ENCODE data around the gene PCDHA5. TPM values are rescaled to one million over a fixed set of nuclear protein-coding genes. Genes with fewer than 3 reads are reported as not detected.
"Not testable (repeated sequence)": the region's sequence is repeated elsewhere in the genome, so short reads cannot be mapped to it uniquely, and the experiment has no call there.

PCDHA5 gene
- 0.20 TPM for total RNA-seq

DNA sequence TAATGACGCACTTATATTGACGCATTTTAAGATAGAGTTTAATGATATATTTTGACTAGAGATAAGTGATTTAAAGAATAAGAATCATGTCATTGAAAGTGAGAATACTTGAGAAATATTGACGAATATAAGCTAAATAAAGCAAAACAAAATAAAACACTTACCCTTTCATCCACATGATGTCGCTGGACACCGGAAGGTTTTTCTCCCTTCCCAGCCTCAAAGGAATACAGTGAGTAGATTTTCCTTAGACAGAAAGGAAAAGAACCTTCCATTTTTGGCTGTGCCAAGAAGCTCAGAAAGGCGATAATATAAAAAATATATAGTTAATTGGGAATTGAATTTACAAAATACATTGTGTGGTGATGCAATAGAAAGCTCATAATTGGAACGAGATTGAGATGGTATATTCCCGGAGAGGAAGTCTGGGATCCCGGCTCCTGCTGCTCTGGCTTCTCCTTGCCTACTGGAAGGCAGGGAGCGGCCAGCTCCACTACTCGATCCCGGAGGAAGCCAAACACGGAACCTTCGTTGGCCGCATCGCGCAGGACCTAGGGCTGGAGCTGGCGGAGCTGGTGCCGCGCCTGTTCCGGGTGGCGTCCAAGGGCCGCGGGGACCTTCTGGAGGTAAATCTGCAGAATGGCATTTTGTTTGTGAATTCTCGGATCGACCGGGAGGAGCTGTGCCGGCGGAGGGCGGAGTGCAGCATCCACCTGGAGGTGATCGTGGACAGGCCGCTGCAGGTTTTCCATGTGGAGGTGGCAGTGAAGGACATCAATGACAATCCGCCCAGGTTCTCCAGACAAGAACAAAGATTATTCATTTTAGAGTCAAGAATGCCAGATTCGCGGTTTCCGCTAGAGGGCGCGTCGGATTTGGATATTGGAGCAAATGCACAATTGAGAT lies at the start of gene PCDHA5:
Gene PCDHA5, plus strand, starts transcription at position 239 of the 906 bp plus-strand sequence.
- DNase-seq = no peak

GRCh38 chr5:140780512-140780911 lies 40.9 kb upstream of the PCDHA5 start:
- DNase-seq = no peak

GRCh38 chr5:140785905-140786686 lies 35.3 kb upstream of the PCDHA5 start, which contains the start of gene PCDHA1:
Gene PCDHA1, plus strand, starts transcription at chr5:140786140.
- DNase-seq = no peak

DNA sequence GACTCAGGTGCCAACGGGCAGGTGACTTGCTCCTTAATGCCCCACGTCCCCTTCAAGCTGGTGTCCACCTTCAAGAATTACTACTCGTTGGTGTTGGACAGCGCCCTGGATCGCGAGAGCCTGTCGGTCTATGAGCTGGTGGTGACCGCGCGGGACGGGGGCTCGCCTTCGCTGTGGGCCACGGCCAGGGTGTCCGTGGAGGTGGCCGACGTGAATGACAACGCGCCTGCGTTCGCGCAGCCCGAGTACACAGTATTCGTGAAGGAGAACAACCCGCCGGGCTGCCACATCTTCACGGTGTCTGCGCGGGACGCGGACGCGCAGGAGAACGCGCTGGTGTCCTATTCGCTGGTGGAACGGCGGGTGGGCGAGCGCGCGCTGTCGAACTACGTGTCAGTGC lies 34.0 kb upstream of the PCDHA5 start:
- DNase-seq = not testable (repeated sequence)

GRCh38 chr5:140787849-140788504 lies 33.4 kb upstream of the PCDHA5 start:
- DNase-seq = not testable (repeated sequence)

GRCh38 chr5:140791089-140791488 lies 30.3 kb upstream of the PCDHA5 start:
- no peak for DNase-seq

GRCh38 chr5:140794595-140795258 lies 26.7 kb upstream of the PCDHA5 start, which contains the start of gene PCDHA2:
Gene PCDHA2, plus strand, starts transcription at chr5:140794852.
- no peak for DNase-seq

DNA sequence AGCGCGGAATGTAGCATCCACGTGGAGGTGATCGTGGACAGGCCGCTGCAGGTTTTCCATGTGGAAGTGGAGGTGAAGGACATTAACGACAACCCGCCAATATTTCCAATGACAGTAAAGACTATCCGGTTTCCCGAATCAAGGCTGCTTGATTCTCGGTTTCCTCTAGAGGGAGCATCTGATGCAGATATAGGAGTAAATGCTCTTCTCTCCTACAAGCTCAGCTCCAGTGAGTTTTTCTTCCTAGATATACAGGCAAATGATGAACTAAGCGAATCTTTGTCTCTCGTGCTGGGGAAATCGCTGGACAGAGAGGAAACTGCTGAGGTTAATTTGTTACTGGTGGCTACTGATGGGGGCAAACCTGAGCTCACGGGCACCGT lies 26.2 kb upstream of the PCDHA5 start:
- DNase-seq = no peak

GRCh38 chr5:140796072-140796717 lies 25.2 kb upstream of the PCDHA5 start:
- not testable (repeated sequence) for DNase-seq

DNA sequence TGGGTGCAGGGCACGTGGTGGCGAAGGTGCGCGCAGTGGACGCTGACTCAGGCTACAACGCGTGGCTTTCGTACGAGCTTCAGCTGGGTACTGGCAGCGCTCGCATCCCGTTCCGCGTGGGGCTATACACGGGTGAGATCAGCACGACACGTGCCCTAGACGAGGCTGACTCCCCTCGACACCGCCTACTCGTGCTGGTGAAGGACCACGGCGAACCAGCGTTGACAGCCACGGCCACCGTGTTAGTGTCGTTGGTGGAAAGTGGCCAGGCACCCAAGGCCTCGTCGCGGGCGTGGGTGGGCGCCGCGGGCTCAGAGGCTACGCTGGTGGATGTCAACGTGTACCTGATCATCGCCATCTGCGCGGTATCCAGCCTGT lies 24.7 kb upstream of the PCDHA5 start:
- no peak for DNase-seq

DNA sequence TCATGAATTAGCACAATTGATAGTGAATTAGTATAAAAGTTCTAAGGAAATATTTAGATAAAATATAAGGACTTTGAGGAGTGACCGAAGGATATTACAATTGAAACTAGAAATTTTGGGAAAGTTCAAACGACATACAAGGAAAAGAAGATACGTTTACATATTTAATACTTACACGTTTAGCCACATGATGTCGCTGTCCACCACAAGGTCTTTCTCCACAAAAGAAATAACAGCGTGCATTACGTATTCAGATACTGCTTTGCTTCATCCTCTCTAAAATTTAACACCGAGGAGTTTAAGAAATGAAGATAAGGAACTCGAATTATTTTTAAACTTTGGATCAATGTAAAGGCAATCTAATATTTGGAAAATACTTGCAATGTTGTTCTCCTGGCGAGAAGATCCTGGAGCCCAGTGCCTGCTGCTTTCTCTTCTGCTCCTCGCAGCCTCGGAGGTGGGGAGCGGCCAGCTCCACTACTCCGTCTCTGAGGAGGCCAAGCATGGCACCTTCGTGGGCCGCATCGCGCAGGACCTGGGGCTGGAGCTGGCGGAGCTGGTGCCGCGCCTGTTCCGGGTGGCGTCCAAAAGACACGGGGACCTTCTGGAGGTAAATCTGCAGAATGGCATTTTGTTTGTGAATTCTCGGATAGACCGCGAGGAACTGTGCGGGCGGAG lies 20.5 kb upstream of the PCDHA5 start, which contains the start of gene PCDHA3:
Gene PCDHA3, plus strand, starts transcription at position 242 of the 678 bp plus-strand sequence.
- no peak for DNase-seq

DNA sequence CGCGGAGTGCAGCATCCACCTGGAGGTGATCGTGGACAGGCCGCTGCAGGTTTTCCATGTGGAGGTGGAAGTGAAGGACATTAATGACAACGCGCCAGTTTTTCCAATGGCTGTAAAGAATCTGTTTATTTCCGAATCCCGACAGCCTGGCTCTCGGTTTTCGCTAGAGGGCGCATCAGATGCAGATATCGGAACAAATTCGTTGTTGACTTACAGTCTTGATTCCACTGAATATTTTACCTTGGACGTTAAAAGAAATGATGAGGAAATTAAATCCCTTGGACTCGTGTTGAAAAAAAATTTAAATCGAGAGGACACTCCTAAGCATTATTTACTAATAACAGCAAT lies 19.9 kb upstream of the PCDHA5 start:
- DNase-seq = no peak

- not testable (repeated sequence) for DNase-seq
Observed at GRCh38 chr5:140802381-140802780, 19.0 kb upstream of the PCDHA5 start.

DNA sequence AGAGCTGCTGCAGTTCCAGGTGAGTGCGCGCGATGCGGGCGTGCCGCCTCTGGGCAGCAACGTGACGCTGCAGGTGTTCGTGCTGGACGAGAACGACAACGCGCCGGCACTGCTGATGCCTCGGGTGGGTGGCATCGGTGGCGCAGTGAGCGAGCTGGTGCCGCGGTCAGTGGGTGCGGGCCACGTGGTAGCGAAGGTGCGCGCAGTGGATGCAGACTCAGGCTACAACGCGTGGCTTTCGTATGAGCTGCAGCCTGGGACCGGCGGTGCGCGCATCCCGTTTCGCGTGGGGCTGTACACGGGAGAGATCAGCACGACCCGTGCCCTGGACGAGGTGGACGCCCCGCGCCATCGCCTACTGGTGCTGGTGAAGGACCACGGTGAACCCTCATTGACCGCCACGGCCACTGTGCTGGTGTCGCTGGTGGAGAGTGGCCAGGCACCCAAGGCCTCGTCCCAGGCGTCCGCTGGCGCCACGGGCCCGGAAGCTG lies 18.6 kb upstream of the PCDHA5 start:
- DNase-seq = no peak

DNA sequence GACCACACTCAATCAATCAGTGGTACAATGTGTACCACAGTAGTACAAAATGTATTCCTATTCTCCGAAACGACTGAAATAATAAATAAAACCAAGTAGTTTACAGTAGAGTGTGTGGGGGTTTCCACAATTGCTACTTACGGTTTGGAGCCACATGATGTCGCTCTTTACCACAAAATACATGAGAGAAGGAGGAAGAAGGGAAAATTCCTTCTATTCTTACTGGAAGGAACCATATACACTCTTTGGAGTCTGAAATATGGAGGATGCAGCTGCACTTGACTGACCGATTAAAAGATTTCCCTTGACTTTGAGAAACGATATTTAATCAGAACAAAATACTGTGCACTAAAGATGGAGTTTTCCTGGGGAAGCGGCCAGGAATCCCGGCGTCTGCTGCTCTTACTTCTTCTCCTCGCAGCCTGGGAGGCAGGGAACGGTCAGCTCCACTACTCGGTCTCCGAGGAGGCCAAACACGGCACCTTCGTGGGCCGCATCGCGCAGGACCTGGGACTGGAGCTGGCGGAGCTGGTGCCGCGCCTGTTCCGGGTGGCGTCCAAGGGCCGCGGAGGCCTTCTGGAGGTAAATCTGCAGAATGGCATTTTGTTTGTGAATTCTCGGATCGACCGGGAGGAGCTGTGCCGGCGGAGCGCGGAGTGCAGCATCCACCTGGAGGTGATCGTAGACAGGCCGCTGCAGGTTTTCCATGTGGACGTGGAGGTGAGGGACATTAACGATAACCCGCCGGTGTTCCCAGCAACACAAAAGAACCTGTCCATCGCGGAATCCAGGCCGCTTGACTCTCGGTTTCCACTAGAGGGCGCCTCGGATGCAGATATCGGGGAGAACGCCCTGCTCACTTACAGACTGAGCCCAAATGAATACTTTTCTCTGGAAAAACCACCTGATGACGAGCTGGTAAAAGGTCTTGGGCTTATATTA lies 14.3 kb upstream of the PCDHA5 start, which contains the start of gene PCDHA4:
Gene PCDHA4, plus strand, starts transcription at position 235 of the 942 bp plus-strand sequence.
- no peak for DNase-seq

DNA sequence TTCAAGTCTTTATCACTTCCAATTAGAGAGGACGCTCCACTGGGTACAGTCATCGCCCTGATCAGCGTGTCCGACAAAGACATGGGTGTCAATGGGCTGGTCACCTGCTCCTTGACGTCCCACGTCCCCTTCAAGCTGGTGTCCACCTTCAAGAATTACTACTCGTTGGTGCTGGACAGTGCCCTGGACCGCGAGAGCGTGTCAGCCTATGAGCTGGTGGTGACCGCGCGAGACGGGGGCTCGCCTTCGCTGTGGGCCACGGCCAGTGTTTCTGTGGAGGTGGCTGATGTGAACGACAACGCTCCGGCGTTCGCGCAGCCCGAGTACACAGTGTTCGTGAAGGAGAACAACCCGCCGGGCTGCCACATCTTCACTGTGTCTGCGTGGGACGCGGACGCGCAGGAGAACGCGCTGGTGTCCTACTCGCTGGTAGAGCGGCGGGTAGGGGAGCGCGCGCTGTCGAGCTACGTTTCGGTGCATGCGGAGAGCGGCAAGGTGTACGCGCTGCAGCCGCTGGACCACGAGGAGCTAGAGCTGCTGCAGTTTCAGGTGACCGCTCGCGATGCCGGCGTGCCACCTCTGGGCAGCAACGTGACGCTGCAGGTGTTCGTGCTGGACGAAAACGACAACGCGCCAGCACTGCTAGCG lies 13.0 kb upstream of the PCDHA5 start:
- not testable (repeated sequence) for DNase-seq

- no peak for DNase-seq
Observed at GRCh38 chr5:140808889-140809291, 12.5 kb upstream of the PCDHA5 start.

DNA sequence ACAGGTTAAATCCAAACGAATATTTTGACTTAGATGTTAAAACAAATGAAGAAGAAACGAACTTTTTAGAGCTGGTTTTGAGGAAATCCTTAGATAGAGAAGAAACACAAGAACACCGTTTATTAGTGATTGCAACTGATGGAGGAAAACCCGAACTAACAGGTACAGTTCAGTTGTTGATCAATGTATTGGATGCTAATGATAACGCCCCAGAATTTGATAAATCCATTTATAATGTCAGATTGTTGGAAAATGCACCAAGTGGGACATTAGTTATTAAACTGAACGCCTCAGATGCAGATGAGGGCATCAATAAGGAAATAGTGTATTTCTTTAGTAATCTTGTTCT lies 842 bp downstream of the PCDHA5 start:
- DNase-seq = no peak

DNA sequence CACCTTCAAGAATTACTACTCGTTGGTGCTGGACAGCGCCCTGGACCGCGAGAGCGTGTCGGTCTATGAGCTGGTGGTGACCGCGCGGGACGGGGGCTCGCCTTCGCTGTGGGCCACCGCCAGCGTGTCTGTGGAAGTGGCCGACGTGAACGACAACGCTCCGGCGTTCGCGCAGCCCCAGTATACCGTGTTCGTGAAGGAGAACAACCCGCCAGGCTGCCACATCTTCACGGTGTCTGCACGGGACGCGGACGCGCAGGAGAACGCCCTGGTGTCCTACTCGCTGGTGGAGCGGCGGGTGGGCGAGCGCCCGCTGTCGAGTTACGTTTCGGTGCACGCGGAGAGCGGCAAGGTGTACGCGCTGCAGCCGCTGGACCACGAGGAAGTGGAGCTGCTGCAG lies 1.6 kb downstream of the PCDHA5 start:
- DNase-seq = not testable (repeated sequence)
